Jurkat, Clone E6-1 (cell line): Measurements from ENCODE around the gene CUEDC1.
A peak's percentile ranks its signal among the peaks of the same experiment; 100 is the strongest.
"Not testable (repeated sequence)": the region's sequence is repeated elsewhere in the genome, so short reads cannot be mapped to it uniquely, and the experiment has no call there.

ENCODE experiments used
- DNase-seq: peaks from one replicate; pipeline ENCODE4 v3.0.0-alpha.2; 2011; ENCODE audit warnings: low read depth, low spot score
- H3K4me3 ChIP-seq: 2 replicates; pipeline ENCODE4 v1.5.1; 2011; ENCODE audit warnings: mild to moderate bottlenecking, low read length, control low read depth, moderate library complexity

The CUEDC1 gene

GRCh38 chr17:57962279-57963148, 7.3 kb upstream of the CUEDC1 start:
- H3K4me3 ChIP-seq, result no peak overlapping the region
- no peak for DNase-seq

GRCh38 chr17:57959929-57960328, 4.7 kb upstream of the CUEDC1 start:
- DNase-seq, result no peak
- H3K4me3 ChIP-seq, result no peak overlapping the region

DNA sequence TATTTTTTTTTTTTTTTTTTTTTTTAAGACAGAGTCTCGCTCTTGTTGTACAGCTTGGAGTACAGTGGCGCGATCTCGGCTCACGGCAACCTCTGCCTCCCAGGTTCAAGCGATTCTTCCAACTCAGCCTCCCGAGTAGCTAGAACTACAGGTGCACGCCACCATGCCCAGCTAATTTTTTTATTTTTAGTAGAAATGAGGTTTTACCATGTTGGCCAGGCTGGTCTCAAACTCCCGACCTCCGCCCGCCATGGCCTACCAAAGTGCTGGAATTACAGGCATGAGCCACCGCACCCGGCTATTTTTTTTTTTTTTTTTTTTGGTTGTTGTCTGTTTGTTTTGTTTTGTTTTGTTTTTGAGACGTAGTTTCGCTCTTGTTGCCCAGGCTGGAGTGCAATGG, 3.2 kb upstream of the CUEDC1 start:
- H3K4me3 ChIP-seq, DNase-seq: not testable (repeated sequence)

- no peak for DNase-seq
- H3K4me3 ChIP-seq, result no peak overlapping the region
Measured at GRCh38 chr17:57957886-57958285, 2.7 kb upstream of the CUEDC1 start.

DNA sequence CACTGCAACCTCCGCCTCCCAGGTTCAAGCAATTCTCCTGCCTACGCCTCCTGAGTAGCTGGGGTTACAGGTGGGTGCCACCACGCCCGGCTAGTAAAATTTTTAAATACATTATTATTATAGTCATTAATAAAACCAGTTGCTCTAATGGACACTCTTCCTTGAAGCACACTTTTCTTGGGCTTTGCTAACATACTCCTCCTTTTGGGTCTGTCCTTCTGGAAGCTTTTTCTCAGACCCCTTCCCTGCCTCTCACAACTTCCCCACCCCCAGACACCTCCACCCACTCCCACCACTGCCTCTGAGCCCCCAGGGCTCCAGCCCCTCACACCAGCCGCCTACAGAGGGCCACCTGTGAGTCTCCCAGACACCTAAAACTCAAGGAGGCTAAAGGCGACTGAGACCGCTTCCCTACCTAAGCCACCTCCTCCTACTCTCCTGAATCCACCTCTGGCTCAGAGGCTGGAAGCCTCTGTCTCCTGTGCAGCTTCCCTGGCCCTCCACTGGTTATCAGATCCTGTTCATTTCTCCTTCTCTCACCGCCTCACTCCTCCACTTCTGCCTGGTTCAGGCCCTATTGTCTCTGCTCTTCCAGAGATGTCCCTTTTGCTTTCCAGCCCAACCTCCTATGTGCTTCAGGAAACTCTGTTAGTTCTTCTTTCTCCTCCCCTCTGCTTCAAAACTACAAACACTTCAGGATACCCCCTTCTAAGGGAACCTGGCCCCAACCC, 2.1 kb upstream of the CUEDC1 start:
- H3K4me3 ChIP-seq, result no peak overlapping the region
- no peak for DNase-seq

GRCh38 chr17:57956291-57957119, 1.3 kb upstream of the CUEDC1 start:
- peak; percentile 84 for DNase-seq
- H3K4me3 ChIP-seq, result no peak overlapping the region

DNA sequence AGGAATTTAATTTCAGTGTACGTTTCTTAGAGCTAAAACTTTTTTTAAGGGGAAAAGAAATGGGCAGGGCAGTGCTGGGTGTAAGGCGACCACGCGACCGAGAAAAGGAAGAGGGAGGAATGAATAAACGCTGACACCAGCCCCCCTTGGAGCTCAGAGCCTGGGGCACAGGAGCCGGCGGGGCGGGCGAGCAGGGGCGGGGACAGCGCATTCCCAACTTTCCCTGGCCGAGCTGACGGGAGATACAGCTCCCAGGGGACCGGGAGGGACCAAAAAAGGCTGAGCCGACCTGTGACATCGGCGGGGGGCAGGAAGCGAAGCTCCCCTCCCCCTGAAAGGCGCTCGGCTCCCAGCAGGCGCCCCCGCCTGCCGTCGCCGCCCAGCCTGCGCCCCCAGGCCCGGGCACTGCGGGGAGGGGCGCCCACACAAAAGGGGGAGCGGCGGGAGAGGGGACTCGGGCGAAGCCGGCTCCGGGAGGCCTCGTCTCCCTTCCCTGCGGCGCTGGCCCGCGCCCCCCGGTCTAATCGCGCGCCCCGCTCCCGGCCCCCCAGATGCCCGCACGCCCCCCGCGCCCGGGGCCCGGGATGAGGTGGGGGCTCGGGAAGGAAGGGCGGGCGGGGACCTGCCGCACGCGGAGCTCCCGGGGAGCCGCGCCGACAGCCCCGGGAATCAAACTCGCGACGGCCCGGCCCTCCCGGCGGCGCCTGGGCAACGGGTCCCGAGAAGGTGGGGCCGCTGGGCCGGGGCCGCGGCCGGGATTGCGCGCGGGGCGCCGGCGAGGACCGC, 622 bp downstream of the CUEDC1 start:
- H3K4me3 ChIP-seq, result no peak overlapping the region
- no peak for DNase-seq

- no peak for DNase-seq
Measured at GRCh38 chr17:57953705-57954396, 1.4 kb downstream of the CUEDC1 start.

DNA sequence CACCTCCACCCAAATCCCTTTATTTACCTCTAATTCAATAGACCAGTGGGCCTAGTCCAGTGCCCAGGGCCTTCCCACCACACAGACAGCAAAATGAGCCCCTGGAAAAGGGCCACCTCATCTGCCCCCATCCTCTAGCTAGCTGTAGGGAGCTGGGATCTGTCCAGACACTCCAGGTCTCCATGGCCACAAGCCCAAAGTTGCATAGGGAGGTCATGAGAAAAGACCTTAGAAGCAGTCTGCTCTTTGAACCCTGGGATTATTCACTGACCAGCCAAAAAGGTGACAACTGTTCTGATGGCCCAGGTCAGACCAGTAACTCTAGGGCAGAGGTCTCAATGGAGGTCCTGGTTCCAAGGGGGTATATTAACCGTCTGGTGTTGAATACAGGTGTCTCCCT, 2.0 kb downstream of the CUEDC1 start:
- DNase-seq, result no peak
- H3K4me3 ChIP-seq, result no peak overlapping the region

More at GRCh38 chr17:57953705-57954396, 1.4 kb downstream of the CUEDC1 start:
- H3K4me3 ChIP-seq, result no peak overlapping the region

- no peak overlapping the region for H3K4me3 ChIP-seq
- no peak for DNase-seq
Measured at GRCh38 chr17:57949649-57950048, 5.6 kb downstream of the CUEDC1 start.

DNA sequence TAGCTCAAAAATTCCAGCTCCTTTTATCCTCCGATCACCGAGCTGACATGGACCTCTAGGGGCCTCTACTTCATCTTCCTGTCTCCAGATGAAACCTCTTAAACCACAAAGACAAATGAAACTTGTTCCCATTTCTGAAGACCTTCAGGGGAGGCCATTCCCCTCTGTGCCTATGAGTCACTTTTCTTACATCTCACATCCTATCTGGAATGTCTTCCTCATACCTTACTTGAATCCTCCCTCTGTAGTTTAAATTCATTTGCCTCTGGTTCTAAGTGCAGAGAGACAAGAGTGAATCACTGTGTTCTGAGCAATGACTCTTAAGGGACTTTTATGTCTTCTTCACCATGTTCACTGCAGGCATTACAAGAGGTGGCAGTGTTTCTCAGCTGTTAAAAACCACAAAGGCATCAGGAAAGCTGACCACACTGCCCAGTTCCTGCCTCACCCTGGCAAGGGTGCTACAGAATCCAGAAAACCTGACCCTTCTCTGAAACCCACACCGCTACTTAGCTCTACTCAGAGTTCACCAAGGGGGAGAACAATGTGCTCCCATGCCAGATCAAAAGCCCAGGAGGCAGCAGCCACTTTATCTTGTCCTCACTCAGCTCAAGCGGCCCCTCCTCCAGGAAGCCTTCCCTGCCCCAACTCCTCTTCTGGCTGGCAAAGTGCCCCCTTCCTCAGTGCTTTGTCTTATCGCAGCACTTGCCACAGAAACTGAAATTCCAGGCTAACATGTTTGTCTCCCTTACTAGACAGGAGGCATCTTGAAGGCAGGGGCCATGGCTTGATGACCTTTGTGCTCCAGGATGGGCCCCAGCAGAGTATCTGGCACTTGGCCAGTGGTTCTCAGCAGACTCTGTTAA, 6.4 kb downstream of the CUEDC1 start:
- DNase-seq, result no peak
- no peak overlapping the region for H3K4me3 ChIP-seq

DNA sequence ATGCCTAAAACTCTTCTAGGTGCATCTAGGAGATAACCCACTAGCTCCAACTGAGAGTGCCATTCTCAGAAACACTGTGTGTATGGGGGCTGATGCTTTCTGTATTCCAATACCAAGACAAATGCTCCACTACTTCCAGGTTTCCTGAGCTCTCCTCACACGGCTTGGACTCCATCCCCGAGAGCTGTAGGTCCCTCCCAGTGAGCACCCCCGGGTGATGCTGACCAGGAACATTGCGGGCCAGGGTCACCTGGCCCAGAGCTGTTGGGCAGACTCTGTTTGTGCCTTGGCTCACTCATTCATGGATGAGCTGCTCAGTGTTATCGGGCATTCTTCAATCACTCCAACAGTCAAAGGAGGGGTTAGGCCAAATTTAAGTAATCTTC, 7.0 kb downstream of the CUEDC1 start:
- no peak for DNase-seq
- H3K4me3 ChIP-seq, result no peak overlapping the region

DNA sequence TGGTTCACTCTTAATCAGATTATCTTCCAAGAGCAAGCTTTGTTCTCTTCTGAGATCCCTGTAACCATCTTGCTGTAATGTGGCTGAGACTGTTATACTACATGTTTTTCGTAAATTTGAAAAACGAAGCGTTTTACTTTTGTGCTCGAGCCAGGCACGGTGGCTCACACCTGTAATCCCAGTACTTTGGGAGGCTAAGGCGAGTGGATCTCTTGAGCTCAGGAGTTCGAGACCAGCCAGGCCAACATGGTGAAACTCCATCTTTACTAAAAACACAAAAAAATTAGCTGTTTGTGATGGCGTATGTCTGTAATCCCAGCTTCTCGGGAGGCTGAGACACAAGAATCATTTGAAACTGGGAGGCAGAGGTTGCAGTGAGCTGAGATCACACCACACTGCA, 7.8 kb downstream of the CUEDC1 start:
- no peak for DNase-seq
- H3K4me3 ChIP-seq, result no peak overlapping the region

DNA sequence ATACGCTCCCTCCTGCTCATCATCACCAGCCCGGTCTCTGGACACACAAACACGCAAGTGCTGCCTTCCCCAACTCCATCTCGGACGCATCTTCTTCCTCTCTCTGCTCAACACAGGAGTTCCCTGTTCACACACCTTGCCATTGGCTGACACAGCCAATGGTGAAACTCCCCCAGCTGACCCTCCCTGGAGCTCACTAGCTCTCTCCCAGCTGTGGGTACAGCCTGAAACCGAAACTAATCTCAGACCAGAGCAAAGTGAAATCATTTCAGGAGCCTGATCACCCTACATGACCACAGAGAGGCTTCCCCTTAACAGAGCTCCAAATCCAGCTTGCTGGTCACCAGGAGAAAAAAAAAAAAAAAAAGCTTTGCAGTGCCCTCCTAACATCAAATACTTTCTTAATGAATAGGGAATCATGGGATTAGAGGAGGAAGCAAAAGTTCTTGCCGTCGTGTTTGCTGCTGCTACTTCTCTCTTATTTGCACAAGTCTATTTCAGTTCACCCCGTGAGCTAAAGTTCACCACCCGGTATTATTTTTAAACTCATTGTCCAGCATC, 8.3 kb downstream of the CUEDC1 start:
- DNase-seq, result no peak
- no peak overlapping the region for H3K4me3 ChIP-seq

DNA sequence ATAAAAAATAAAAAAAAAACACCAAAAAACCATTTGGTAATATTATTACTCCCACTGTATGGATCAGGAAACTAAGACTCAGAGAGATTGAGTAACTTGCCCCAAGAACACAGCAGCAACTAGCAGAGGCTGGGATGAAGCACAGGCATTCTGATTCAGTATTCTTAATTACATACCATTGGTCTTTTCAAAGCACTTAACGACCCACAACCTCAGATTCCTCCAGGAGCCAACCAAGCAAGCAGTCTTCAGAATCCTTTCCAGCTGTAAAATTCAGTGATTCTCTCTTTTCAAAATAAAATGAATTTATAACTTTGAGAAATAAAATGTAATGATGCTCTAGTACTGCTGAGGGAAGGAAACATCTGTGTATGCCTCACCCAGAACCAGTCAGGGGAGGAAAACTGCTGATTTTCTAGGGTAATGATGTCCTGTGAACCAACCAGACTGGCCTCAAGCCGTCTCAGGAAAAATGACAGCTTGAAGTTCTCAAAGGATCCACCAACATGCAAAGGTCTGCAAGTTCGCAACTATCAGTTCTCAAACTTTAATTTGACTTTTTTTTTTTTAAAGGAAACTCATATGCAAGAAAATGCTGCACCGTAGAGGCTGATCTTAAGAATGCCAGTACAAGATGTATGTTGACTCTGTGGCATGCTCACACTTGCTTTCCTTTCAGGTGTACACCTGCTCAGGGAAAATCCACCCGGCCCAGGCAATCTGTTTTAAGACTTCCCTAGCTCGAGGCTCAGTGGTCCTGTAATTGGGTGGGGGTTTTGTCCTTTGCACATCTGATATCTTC, 9.0 kb downstream of the CUEDC1 start:
- no peak overlapping the region for H3K4me3 ChIP-seq
- no peak for DNase-seq

- no peak for DNase-seq
- H3K4me3 ChIP-seq, result no peak overlapping the region
Measured at GRCh38 chr17:57944908-57945307, 10.3 kb downstream of the CUEDC1 start.
